Cardiac septum (tissue), 1 donor: Measurements from ENCODE around the gene ADGRF3. TPM values are rescaled to one million over a fixed set of nuclear protein-coding genes. Genes with fewer than 3 reads are reported as not detected.
"Not testable (repeated sequence)": the region's sequence is repeated elsewhere in the genome, so short reads cannot be mapped to it uniquely, and the experiment has no call there.

ENCODE experiments used
- DNase-seq: peaks from one replicate; pipeline ENCODE4 v3.0.0-alpha.2; 2020; ENCODE audit warnings: low spot score
- intact Hi-C: fragments of 100-400 bp; cut with DNase I; formaldehyde crosslinking; loops from one replicate; pipeline ENCODE4 v1.14.0; 2022
- total RNA-seq: library from RNA; stranded (reverse); fragmentation: NEBNext Ultra II Directional; extraction: Animal tissue kit (Norgen Biotek cat#: 25700); gene quantifications from one replicate; pipeline ENCODE4 v1.2.1, GENCODE V29; 2021
- donor health status: DM: no; HTN: no; CAD: no.

The ADGRF3 gene
- total RNA-seq, 1 donor from 2014 or later = 0.51 TPM

DNA sequence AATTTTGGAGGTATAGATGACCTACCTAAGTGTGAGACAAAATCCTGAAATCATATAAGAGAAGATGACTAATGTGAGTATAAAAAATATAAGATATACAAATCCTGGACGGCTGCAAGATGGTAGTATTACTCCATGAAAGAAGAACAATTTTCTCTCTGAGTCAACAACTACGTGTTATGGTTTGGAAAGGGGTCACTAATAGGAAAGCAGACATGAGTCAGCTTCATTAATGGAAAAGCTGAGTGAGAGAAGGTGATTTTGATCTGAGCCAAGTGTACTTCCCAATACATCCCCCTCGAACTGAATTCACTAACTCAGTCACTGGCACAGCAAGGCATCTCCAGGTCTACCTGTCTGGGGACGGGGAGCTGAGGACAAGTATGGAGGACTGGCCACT lies 20.7 kb downstream of the ADGRF3 start:
- intact Hi-C loops = loop anchor here (5.0 kb wide), 1 partner anchor 39 kb away; no protein-coding TSS in a partner anchor
- DNase-seq = no peak

DNA sequence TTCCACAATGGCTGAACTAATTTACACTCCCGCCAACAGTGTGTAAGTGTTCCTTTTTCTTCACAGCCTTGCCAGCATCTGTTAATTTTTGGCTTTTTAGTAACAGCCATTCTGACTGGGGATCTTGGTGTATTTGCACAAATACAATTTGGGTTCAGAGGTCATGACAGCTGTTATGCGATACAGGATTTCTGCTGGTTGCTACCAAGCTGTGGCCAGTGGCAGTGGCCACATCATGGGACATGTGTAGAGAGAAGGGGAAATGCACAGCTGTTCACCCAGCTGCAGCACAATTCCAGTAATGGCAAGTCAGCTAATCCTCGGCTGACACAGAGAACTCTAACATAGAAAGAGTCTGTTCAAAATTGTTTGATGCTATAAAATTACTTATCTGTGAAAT lies 21.7 kb downstream of the ADGRF3 start:
- DNase-seq = no peak
- intact Hi-C loops = loop anchor here (5.0 kb wide), 1 partner anchor 38 kb away; no protein-coding TSS in a partner anchor

DNA sequence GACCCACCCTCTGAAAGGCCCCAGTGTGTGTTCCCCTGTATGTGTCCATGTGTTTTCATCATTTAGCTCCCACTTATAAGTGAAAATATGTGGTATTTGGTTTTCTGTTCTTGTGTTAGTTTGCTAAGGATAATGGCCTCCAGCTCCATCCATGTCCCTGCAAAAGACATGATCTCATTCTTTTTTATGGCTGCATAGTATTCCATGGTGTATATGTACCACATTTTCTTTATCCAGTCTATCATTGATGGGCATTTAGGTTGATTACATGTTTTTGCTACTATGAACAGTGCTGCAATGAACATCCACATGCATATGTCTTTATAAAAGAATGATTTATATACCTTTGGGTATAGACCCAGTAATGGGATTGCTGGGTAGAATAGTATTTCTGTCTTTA lies 22.1 kb downstream of the ADGRF3 start:
- intact Hi-C loops, DNase-seq: not testable (repeated sequence)

DNA sequence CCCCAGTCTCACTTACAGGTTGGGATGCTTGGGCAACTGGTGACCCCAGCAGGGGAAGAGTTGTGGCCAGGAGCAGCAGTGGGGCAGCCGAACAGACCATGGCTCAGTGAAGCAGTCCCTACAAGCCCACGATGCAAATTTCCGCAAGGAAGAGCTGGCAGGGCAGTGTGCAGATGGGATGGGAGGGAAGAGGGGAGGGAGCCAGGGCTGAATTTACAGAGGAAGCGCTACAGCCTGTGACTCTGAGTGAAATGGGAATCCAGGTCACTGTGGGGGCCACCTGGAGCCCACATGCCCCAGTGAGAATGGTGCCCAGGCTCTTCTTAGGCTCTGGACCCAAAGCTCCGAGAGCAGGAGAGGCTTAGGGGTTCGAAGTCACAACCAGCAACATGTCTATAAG lies 27.6 kb downstream of the ADGRF3 start:
- intact Hi-C loops = no loop called here
- DNase-seq = no peak

DNA sequence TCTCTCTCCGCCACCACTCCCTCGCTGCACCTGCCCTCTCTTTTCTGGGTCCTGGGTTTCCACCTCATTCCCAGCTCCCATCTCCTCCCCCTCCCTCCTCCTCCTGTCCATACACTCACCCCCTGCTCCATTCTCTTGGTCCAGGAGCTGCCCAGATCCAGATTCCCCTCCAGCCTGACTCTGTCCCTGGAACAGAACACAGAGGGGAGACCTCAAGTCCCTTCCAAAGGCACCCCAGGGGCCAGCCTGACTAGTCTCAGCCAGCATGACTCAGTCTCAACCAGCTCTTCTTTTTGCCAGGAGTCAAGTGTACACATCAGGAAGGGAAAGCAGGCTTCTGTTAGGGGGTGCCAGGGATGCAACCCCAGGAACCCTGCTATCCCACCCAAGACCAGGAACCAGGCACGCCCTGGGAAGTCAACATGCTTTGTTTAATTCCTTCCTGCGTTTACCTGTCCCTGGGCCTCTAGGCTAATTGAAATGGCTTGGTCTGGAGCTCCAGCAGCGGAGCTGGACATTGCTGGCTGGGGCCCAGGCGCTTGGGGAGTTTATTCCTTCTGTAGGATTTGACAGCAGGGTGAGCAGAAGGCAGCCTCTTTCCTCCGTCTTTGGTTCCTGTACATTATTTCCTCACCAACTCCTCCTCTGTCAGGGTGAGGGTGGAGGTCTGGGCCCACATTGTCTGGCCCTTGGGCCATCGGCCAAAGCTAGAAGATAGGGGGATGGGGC lies 29.0 kb downstream of the ADGRF3 start:
- no peak for DNase-seq
- intact Hi-C loops = no loop called here

DNA sequence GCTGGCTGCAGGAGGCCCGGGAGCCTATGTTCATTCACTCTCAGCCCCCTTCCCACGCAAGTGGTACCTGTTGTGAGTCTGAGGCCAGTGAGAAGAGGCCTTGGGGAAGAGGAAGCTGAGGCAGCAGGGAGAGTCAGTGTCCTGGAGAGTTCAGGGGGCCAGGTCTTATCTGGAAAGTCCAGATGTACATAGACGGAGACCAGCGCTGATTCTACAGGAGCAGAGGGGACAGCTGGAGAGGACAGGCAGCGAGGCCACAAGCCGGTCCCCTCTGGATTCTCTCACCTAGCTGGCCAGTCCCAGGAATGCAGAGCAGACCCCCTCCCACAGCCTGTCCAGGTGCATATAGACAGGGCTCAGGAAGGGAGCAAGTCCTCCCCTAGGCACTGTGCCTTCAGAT lies 29.7 kb downstream of the ADGRF3 start:
- intact Hi-C loops = no loop called here
- no peak for DNase-seq

DNA sequence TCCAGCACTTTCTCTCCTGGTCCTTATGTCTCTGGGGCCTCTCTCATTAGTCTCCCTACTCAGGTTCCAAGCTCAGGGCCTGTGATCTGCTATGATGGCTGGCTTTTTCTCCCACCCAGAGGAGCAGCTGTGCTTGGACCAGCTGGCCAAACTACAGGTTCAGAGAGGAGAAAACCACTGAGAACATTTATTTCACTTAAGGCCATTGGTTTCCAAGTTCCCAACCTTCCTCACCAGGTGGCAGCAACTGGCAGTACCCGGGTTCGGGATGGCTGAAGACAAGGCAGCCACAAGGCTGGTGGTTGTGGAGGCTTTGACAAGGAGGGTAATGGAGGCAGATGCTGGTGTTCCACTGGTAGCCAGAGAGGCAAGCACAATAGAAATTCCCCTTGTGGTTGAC lies 30.5 kb downstream of the ADGRF3 start:
- DNase-seq = no peak
- intact Hi-C loops = no loop called here

DNA sequence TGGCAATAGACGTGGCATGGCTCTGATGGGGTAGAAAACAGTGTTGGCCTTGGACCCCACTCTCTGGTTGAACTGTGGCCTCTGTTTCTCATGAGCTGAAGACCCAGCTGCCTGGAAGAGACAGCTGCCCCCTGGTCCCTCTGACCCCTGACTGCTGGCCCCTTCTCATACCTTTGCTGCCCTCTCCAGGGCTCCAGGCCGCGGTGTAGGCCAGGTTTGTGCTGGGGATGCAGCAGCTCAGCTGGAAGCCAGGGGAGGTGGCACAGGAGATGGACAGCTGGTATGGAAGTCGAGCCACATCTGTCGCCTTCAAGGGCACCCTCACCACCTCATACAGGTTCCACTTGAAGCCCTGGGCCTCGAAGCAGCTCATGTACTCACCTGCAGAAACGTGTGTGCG lies 32.3 kb downstream of the ADGRF3 start:
- intact Hi-C loops = no loop called here
- DNase-seq = no peak

DNA sequence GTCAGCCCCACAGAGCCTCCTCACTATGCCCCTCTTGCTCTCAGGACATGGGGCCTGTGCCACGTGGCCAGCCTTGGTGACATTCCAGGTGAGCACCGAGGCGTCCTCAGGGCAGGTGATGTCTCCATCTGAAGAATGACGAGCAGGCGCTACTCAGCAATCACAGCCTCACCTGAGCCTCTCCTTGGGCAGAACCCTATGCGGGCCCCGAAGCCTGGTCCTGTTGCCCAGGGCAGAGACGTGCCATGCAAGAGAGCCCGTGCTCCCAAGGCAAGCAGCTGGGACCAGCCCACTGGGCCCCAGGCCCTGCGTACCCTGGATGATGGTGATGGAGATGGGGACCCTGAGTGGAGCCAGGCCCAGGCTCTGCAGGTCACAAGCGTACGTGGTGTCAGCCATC lies 33.1 kb downstream of the ADGRF3 start:
- DNase-seq = no peak
- intact Hi-C loops = no loop called here

DNA sequence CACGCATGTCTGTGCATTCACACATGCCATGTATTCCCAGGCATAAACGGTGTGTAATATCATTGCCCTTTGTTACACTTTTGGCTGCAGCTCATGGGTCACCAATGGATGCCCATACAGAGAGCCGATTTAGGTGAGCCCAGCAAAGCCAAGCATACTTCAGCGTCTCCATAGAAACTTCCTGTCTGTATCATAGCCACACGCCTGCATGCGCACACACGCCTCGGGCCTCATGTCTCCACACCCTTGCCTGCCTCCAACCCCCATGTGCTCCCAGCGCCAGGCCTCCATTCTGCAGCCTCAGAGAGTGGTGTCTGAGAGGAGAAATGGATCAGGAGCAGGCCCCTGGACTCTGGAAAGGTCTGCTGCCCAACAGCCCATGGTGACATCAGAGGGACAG lies 34.1 kb downstream of the ADGRF3 start:
- DNase-seq = no peak
- intact Hi-C loops = no loop called here

DNA sequence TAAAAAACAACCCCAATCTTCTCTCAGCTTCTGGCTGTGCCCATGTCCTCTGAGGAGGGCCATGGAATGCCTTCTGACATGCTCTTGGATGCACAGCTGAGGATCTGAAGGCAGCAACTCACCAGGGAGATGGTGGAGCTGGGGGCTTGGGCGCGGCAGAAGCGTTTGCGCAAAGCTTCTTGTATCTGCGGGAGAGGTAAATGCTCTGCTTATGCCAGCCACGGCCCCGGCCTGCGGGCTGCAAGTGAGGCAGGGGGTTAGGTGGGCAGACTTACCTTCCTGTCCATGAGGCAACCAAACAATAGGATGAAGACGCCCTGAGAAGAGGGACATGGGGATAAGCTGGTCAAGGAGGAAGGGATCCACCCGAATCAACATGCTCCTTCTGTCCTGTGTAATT lies 36.7 kb downstream of the ADGRF3 start:
- intact Hi-C loops = no loop called here
- DNase-seq = no peak

DNA sequence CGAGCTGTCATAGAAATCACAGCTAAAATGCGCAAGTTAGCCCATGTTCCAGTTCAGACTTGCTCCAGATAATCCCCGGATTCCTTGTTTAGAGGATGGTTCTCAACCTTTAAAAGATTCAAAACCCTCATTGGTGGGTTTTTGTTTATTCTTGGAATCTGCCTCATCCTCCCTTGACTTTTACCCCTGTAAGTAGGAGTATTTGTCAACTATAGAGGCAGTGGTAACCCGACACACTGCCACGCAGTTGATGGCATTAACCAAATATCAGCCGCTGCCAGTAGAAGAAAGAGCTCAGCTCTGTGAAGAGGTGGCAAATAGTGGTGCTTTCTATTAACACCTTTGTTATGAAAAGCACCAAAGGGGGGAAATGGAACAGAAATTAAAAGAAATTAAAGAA lies 41.0 kb downstream of the ADGRF3 start:
- DNase-seq = no peak
- intact Hi-C loops = no loop called here

DNA sequence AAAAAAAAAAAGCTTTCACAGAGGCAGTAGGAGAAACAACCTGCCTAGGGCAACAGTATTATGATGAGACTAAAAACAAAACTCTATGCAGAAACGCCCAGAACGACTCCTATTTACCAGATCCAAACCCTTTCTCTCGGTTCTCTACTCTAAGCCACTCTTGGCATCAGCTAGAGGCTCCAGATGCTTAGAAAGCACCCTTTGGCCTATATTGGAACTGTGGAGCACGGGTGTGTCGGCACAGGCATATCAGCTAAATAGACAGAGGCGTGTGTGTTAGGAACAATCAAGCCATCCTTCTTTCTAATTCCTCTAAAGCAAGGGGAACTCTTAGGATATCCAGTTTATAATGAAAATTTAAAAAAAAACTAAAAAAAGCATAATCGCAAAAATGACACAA lies 41.5 kb downstream of the ADGRF3 start:
- intact Hi-C loops, DNase-seq: not testable (repeated sequence)

DNA sequence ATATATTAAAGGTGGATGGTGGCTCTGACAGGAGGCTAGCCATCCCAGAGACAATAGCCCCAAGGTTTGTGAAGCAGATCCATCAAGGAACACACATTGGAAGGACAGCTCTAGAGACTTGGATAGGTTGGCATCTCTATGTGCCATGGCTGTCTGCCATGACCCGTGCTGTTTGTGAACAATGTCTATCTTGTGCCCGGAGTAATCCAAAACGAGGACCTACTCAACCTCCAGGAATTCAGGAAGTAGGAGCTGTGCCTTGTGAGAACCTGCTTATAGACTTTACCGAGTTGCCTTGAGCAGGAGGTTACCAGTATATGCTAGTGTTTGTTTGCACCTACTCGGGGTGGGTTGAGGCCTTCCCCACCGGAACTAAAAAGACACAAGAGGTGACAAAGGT lies 43.7 kb downstream of the ADGRF3 start:
- no peak for DNase-seq
- intact Hi-C loops = no loop called here

DNA sequence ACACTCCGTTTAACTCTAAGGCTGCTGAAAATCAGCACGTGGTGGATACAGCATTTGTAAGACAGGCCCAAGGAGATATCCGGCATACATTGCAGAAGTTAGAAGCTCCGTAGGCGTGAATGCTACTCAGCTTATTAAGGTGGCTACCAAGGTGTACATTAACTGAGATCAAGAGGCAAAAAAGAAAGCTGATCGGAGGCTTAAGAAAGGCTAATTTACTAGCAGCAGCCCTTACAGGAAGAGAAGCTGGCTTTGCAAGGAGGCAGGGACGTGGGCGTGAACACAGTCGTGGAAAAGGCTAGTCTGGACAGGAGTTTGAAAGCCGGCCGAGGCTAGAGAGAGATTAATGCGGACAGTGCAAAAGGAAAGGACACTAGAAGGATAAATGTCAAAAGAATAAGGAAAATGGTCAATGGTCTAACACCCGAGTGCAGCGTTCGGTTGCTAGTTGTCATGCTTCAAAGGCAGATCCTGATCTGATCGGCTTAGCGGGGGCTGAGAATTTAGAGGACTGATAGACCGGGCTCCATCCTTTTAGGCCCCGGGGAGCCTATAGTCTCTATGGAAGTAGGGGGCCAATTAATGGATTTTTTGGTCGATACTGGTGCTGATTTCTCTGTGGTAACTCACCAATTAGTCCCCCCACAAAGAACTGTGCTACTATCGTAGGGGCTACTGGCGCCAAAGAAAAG lies 46.2 kb downstream of the ADGRF3 start:
- intact Hi-C loops = no loop called here
- no peak for DNase-seq

DNA sequence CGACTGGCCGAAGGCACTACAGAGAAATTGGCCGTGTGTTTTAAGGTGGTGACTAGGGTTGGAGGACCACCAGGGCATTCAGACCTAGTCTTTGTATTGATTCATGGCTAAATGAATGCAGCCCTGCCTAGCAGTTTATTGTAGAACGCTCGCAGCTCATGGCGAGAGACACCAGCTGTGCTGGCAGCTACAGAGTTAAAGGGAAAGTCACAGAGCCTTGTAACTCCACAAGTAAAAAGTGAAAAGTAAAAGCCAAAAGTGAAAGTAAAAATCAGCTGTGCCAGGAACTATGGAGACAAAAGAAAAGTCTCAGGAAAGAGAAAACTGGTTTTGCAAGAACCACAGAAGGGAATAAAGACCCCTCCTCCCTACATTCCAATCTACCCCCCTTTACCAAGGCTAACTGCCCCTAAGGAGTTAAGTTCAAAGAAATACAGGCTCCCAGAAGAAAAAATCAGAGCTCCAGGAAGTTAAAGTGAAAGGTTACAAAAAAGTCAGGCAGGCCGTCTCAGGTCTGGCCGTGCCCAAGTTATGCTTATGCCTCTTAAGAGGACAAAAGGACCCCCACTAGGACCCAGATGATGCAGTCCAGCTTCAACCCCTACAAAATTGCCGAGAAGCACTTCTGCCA lies 47.0 kb downstream of the ADGRF3 start:
- intact Hi-C loops = loop anchor here (2.0 kb wide), 1 partner anchor 55 kb away; the partner anchor contains the start of genes HADHA and HADHB
- DNase-seq = no peak

DNA sequence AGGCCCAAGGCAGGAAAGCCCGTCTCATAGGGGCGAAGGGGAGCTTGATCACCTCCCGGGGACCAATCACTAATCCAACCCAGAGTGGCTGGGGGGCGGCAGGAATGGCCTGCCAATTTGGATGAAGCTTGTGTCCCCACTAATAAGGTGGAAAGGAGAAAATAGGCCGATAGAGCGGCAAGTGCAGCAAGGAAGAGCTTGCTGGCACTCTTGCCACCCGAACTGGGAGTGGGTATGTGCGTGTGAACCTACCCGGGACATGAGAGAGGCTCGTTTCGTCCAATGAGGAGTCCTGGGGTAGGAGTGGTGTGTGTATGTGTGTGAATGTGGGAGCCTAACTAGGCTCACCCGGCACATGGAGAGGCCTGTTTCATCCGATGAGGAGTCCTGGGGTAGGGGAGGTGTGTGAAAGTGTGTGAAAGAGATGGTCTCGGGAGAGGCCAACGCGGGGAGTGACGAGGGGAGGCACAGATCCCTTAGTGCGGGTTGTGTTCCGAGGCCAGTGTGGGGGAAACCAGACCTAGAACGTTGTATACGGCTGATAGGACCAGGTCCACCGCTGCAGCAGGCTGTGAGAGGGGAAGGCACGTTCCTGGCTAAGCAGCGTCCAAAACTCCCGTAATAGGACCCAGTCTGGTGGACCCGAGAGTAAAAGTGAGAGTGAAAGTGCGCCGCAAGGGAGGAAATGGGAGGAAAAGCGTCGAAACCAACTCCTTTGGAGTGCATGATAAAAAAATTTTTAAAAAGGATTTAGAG lies 47.8 kb downstream of the ADGRF3 start:
- intact Hi-C loops = loop anchor here (2.0 kb wide), 1 partner anchor 54 kb away; the partner anchor contains the start of genes HADHA and HADHB
- no peak for DNase-seq

DNA sequence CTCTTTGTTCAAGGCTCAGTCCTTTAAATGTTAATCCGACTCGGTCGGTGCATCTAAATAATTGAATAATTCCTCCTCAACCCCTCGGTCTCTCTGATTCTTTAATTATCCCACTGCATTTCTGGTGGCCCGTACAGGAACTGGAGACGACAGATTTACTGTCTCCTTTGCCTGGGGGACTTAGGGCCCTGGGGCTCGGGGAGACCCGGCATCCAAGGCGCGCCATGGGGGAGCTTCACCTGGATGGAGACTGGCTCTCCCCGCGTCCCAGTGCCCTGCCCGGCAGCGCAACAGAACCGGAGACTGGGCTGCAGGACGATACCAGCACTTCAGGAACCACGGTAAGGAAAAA lies 48.3 kb downstream of the ADGRF3 start:
- DNase-seq = no peak
- intact Hi-C loops = loop anchor here (2.0 kb wide), 1 partner anchor 53 kb away; the partner anchor contains the start of genes HADHA and HADHB

DNA sequence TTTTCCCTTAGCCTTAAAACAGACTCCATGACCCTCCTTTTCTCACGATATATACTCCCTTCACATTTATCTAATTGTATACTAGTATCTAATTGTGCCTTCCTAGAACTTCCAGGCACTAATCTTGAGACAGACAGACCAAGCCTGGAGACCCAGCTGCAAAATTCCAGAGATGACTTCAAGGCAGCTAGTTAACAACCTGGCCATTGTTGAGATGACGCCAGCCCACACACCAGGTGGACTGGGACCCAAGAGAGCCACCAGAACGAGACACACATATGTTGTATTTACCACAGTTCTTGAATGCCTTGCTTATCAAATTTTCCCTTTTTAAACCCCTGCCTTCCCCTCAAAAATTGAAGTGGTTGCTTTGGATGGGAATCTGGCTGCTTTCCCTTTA lies 49.5 kb downstream of the ADGRF3 start:
- DNase-seq = no peak
- intact Hi-C loops = no loop called here

DNA sequence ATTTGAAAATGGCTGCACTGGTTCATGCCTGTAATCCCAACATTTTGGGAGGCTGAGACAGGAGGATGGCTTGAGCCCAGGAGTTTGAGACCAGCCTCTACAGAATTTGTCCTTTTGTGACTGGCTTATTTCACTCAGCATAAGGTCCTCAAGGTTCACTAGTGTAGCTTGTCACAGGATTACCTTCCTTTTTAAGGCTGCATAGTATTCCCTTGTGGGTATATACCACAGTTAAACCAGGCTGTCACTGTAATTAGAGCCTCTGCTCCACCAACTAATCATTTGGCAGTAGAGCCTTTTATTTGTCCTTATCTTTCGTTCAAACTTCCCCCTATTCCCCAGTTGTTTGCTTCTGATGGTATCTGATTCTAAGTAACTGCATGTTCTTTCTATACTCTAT lies 51.1 kb downstream of the ADGRF3 start:
- DNase-seq = no peak
- intact Hi-C loops = no loop called here
